Ovary (tissue), 9 donors: ENCODE measurements around the gene TMEM38B. TPM values are rescaled to one million over a fixed set of nuclear protein-coding genes. Genes with fewer than 3 reads are reported as not detected.

Experiments used
- DNase-seq, 5 donors: peaks; one replicate each; pipeline ENCODE4 v3.0.0-alpha.2; 2019 to 2020
- H3K27ac ChIP-seq, 2 donors: fragments of 200-600 bp; one replicate each; pipeline versions ENCODE4 v1.5.1 to v1.8.0; 2019 to 2022
- H3K27me3 ChIP-seq: fragments of 200-600 bp; one replicate; pipeline ENCODE4 v1.8.0; 2022
- H3K36me3 ChIP-seq: fragments of 200-600 bp; sonication (generic); one replicate; pipeline ENCODE4 v1.5.1; 2019
- H3K4me1 ChIP-seq: one replicate; pipeline ENCODE4 v1.8.1; 2013; ENCODE audit warnings: mild to moderate bottlenecking, moderate library complexity; ENCODE audit not compliant: insufficient read depth
- H3K4me3 ChIP-seq: fragments of 200-600 bp; sonication (generic); one replicate; pipeline ENCODE4 v1.5.1; 2017
- H3K9me3 ChIP-seq, 2 donors: fragments of 200-600 bp in 1 of 2; sonication (generic) in 1 of 2; one replicate each; pipeline versions ENCODE4 v1.5.1 to v1.8.1; 2013 to 2019; ENCODE audit warnings: mild to moderate bottlenecking in 1 of 2, moderate library complexity in 1 of 2
- CTCF ChIP-seq, 3 donors: fragments of 450-650 bp in 2 of 3; fragments of 200-600 bp in 1 of 3; IDR thresholded peaks; one replicate each; pipeline versions ENCODE4 v1.5.1 to v1.8.0; 2016 to 2022; ENCODE audit warnings: antibody characterized with exemption in 3 of 3, mild to moderate bottlenecking in 1 of 3
- EP300 ChIP-seq: sonication (generic); formaldehyde crosslinking; IDR thresholded peaks from one replicate; pipeline ENCODE4 v1.6.1; 2017; ENCODE audit warnings: antibody characterized with exemption
- POLR2A ChIP-seq: fragments of 450-650 bp; IDR thresholded peaks from one replicate; pipeline ENCODE4 v1.6.1; 2017; ENCODE audit warnings: antibody characterized with exemption, mild to moderate bottlenecking, moderate library complexity
- WGBS, 3 donors: extraction: QIAGEN DNeasy Blood & Tissue Kit in 1 of 3; methylation state at CpG; one replicate each; pipeline versions ENCODE4 v1.1.5 to v1.1.7; 2013 to 2017; 5-methylcytosine and 5-hydroxymethylcytosine counted together
- intact Hi-C, 4 donors: fragments of 100-400 bp; cut with DNase I; formaldehyde crosslinking; loops; one replicate each; pipeline versions ENCODE4 v1.11.0 to v1.15.1; 2022 to 2023
- polyA plus RNA-seq, 2 donors: library from polyadenylated mRNA; stranded (reverse); fragments of 200-250 nt in 1 of 2; fragments of 350-450 nt in 1 of 2; fragmentation: Illumina TruSeq in 1 of 2; extraction: RNeasy Lipid Tissue Mini Kit (QIAGEN cat#74804) in 1 of 2; gene quantifications; one replicate each; pipeline ENCODE4 v1.2.3, GENCODE V29; 2013 to 2014
- total RNA-seq, 7 donors: library from RNA; depleted of rRNA in 2 of 7; stranded (reverse); fragments of >200 nt in 2 of 7; fragmentation: NEBNext Ultra II Directional in 3 of 7; extraction: Animal tissue kit (Norgen Biotek cat#: 25700) in 3 of 7; gene quantifications; one replicate each; pipeline versions ENCODE4 v1.1.0 to v1.2.4, GENCODE V29; 2016 to 2023
- donor health status: DM: no; HTN: no; CAD: no; lungs with moderate emphysema.
- donor health status: DM: no; HTN: no; CAD: no.
- donor health status: Bipolar disorder and iron deficiency.
- donor health status: DM: yes; HTN: yes; CAD: no.
- donor health status: DM: no; HTN: no; CAD: no.
- donor health status: DM: yes; HTN: yes; CAD: no.

Gene TMEM38B
- total and polyA plus RNA-seq, 9 donors = 10.1 to 28.5 (median 14.4) TPM

GRCh38 chr9:105678781-105679180 lies 15.6 kb upstream of the TMEM38B start:
- TF ChIP-seq POLR2A (no peak), CTCF (IDR thresholded peaks at IDR 0.05) (no peak), EP300 (no peak)
- no peak overlapping the region for H3K27ac ChIP-seq
- no peak overlapping the region for H3K4me3 ChIP-seq
- H3K36me3 ChIP-seq = no peaks in the 10 kb centered on the region
- 12 to 32% (median 31%) methylated on average over 1 of the region's 1 CpG for WGBS, 3 donors
- no peaks in the 10 kb centered on the region for H3K9me3 ChIP-seq
- intact Hi-C loops = no loop called here
- H3K4me1 ChIP-seq = no peaks in the 10 kb centered on the region
- DNase-seq = no peak
- H3K27me3 ChIP-seq = no peaks in the 10 kb centered on the region

GRCh38 chr9:105679257-105680022 lies 14.9 kb upstream of the TMEM38B start:
- Histone ChIP-seq H3K27ac (no peak overlapping the region), H3K27me3 (no peaks in the 10 kb centered on the region), H3K9me3 (no peaks in the 10 kb centered on the region), H3K4me3 (no peak overlapping the region), H3K4me1 (no peaks in the 10 kb centered on the region), H3K36me3 (no peaks in the 10 kb centered on the region)
- TF ChIP-seq EP300 (no peak), POLR2A (no peak), CTCF (IDR thresholded peaks at IDR 0.05) (no peak)
- intact Hi-C loops = no loop called here
- 74 to 81% (median 76%) methylated on average over 8 of the region's 8 CpGs for WGBS, 3 donors
- no peak for DNase-seq

GRCh38 chr9:105681313-105681712 lies 13.0 kb upstream of the TMEM38B start:
- no peaks in the 10 kb centered on the region for H3K27me3 ChIP-seq
- 94 to 95% (median 95%) methylated on average over 2 of the region's 2 CpGs for WGBS, 3 donors
- no peaks in the 10 kb centered on the region for H3K9me3 ChIP-seq
- H3K4me1 ChIP-seq = no peaks in the 10 kb centered on the region
- H3K4me3 ChIP-seq = no peak overlapping the region
- H3K36me3 ChIP-seq = no peaks in the 10 kb centered on the region
- intact Hi-C loops = no loop called here
- no peak overlapping the region for H3K27ac ChIP-seq
- no peak for TF ChIP-seq EP300
- no peak for TF ChIP-seq POLR2A
- TF ChIP-seq CTCF (IDR thresholded peaks at IDR 0.05) = no peak
- DNase-seq = no peak

- DNase-seq = no peak
- H3K9me3 ChIP-seq = no peaks in the 10 kb centered on the region
- intact Hi-C loops = no loop called here
- no peak overlapping the region for H3K4me3 ChIP-seq
- no peaks in the 10 kb centered on the region for H3K4me1 ChIP-seq
- TF ChIP-seq POLR2A (no peak), CTCF (IDR thresholded peaks at IDR 0.05) (no peak), EP300 (no peak)
- no peaks in the 10 kb centered on the region for H3K36me3 ChIP-seq
- no peak overlapping the region for H3K27ac ChIP-seq
- no peaks in the 10 kb centered on the region for H3K27me3 ChIP-seq
- WGBS, 3 donors = 86 to 97% (median 95%) methylated on average over 1 of the region's 1 CpG
Observed at GRCh38 chr9:105681724-105682123, 12.6 kb upstream of the TMEM38B start.
